SU-DHL-6 (cell line): Measurements from ENCODE around the gene SVOPL.

Experiments
- CTCF ChIP-seq: fragments of 200-600 bp; sonication (generic); IDR thresholded peaks from one replicate; pipeline ENCODE4 v1.5.1; 2017; ENCODE audit warnings: antibody characterized with exemption, mild to moderate bottlenecking, low read length, moderate library complexity; ENCODE audit not compliant: insufficient read depth, poor library complexity, severe bottlenecking
- EZH2phosphoT487 ChIP-seq: fragments of 200-600 bp; sonication (generic), shearing (Covaris generic); conservative IDR thresholded peaks from 2 replicates; pipeline ENCODE4 v1.6.1; 2018; ENCODE audit warnings: mild to moderate bottlenecking, antibody characterized with exemption, low read length, moderate library complexity, mixed read lengths

- TF ChIP-seq CTCF (no peak), EZH2phosphoT487 (no peak)
Measured at GRCh38 chr7:138699661-138700060, 1.5 kb downstream of the SVOPL start.
